ENCODE data around the gene LPCAT1.

LPCAT1 gene

GRCh38 chr5:1552521-1553255 is 28.9 kb upstream of the LPCAT1 start:
- TF ChIP-seq ZNF274 (IDR thresholded peaks at IDR 0.05; ENCODE audit: low read depth, low read length) (no peak), YY1 (IDR thresholded peaks at IDR 0.05; ENCODE audit: insufficient read depth, insufficient read length) (no peak), SUZ12 (IDR thresholded peaks at IDR 0.05; ENCODE audit: extremely low read depth, insufficient read depth, insufficient read length) (no peak)
- H3K9ac ChIP-seq (ENCODE audit: insufficient read length, low read depth) = no peak overlapping the region
- H3K36me3 ChIP-seq (ENCODE audit: insufficient read depth, insufficient read length, low read length) = no peaks in the 10 kb centered on the region
- H3K4me3 ChIP-seq (ENCODE audit: insufficient read length, low read depth) = no peak overlapping the region
- no peaks in the 10 kb centered on the region for H3K27me3 ChIP-seq (ENCODE audit: insufficient read depth, insufficient read length)
- H3K9me3 ChIP-seq (ENCODE audit: insufficient read depth, low read length) = no peaks in the 10 kb centered on the region
- DNase-seq (ENCODE audit: low read depth, low spot score) = no peak
- no peaks in the 10 kb centered on the region for H3K4me1 ChIP-seq (ENCODE audit: insufficient read depth, insufficient read length)

GRCh38 chr5:1551426-1552301 is 27.9 kb upstream of the LPCAT1 start:
- TF ChIP-seq YY1 (IDR thresholded peaks at IDR 0.05; ENCODE audit: insufficient read depth, insufficient read length) (no peak), SUZ12 (IDR thresholded peaks at IDR 0.05; ENCODE audit: extremely low read depth, insufficient read depth, insufficient read length) (no peak), ZNF274 (IDR thresholded peaks at IDR 0.05; ENCODE audit: low read depth, low read length) (no peak)
- no peaks in the 10 kb centered on the region for H3K36me3 ChIP-seq (ENCODE audit: insufficient read depth, insufficient read length, low read length)
- H3K9me3 ChIP-seq (ENCODE audit: insufficient read depth, low read length) = no peaks in the 10 kb centered on the region
- no peak overlapping the region for H3K9ac ChIP-seq (ENCODE audit: insufficient read length, low read depth)
- H3K27me3 ChIP-seq (ENCODE audit: insufficient read depth, insufficient read length) = peaks cover 4% of the 10 kb centered on the region
- no peak for DNase-seq (ENCODE audit: low read depth, low spot score)
- H3K4me1 ChIP-seq (ENCODE audit: insufficient read depth, insufficient read length) = no peaks in the 10 kb centered on the region
- H3K4me3 ChIP-seq (ENCODE audit: insufficient read length, low read depth) = no peak overlapping the region

- Histone ChIP-seq H3K4me3 (ENCODE audit: insufficient read length, low read depth) (no peak overlapping the region), H3K9me3 (ENCODE audit: insufficient read depth, low read length) (no peaks in the 10 kb centered on the region), H3K27me3 (ENCODE audit: insufficient read depth, insufficient read length) (peaks cover 4% of the 10 kb centered on the region), H3K9ac (ENCODE audit: insufficient read length, low read depth) (no peak overlapping the region), H3K4me1 (ENCODE audit: insufficient read depth, insufficient read length) (no peaks in the 10 kb centered on the region), H3K36me3 (ENCODE audit: insufficient read depth, insufficient read length, low read length) (no peaks in the 10 kb centered on the region)
- TF ChIP-seq ZNF274 (IDR thresholded peaks at IDR 0.05; ENCODE audit: low read depth, low read length) = no peak
- TF ChIP-seq YY1 (IDR thresholded peaks at IDR 0.05; ENCODE audit: insufficient read depth, insufficient read length) = no peak
- TF ChIP-seq SUZ12 (IDR thresholded peaks at IDR 0.05; ENCODE audit: extremely low read depth, insufficient read depth, insufficient read length) = no peak
- DNase-seq (ENCODE audit: low read depth, low spot score) = no peak
Measured at GRCh38 chr5:1550287-1551076, 26.7 kb upstream of the LPCAT1 start.

- H3K9me3 ChIP-seq (ENCODE audit: insufficient read depth, low read length) = no peaks in the 10 kb centered on the region
- peaks cover 4% of the 10 kb centered on the region for H3K27me3 ChIP-seq (ENCODE audit: insufficient read depth, insufficient read length)
- H3K4me1 ChIP-seq (ENCODE audit: insufficient read depth, insufficient read length) = no peaks in the 10 kb centered on the region
- TF ChIP-seq SUZ12 (IDR thresholded peaks at IDR 0.05; ENCODE audit: extremely low read depth, insufficient read depth, insufficient read length) = no peak
- no peak for TF ChIP-seq YY1 (IDR thresholded peaks at IDR 0.05; ENCODE audit: insufficient read depth, insufficient read length)
- TF ChIP-seq ZNF274 (IDR thresholded peaks at IDR 0.05; ENCODE audit: low read depth, low read length) = no peak
- no peak overlapping the region for H3K9ac ChIP-seq (ENCODE audit: insufficient read length, low read depth)
- H3K36me3 ChIP-seq (ENCODE audit: insufficient read depth, insufficient read length, low read length) = no peaks in the 10 kb centered on the region
- no peak overlapping the region for H3K4me3 ChIP-seq (ENCODE audit: insufficient read length, low read depth)
- no peak for DNase-seq (ENCODE audit: low read depth, low spot score)
Measured at GRCh38 chr5:1549475-1550030, 25.8 kb upstream of the LPCAT1 start.

- Histone ChIP-seq H3K36me3 (ENCODE audit: insufficient read depth, insufficient read length, low read length) (no peaks in the 10 kb centered on the region), H3K9ac (ENCODE audit: insufficient read length, low read depth) (no peak overlapping the region), H3K27me3 (ENCODE audit: insufficient read depth, insufficient read length) (peaks cover 4% of the 10 kb centered on the region), H3K4me3 (ENCODE audit: insufficient read length, low read depth) (no peak overlapping the region), H3K9me3 (ENCODE audit: insufficient read depth, low read length) (no peaks in the 10 kb centered on the region), H3K4me1 (ENCODE audit: insufficient read depth, insufficient read length) (no peaks in the 10 kb centered on the region)
- no peak for DNase-seq (ENCODE audit: low read depth, low spot score)
- TF ChIP-seq ZNF274 (IDR thresholded peaks at IDR 0.05; ENCODE audit: low read depth, low read length) = no peak
- TF ChIP-seq YY1 (IDR thresholded peaks at IDR 0.05; ENCODE audit: insufficient read depth, insufficient read length) = no peak
- no peak for TF ChIP-seq SUZ12 (IDR thresholded peaks at IDR 0.05; ENCODE audit: extremely low read depth, insufficient read depth, insufficient read length)
Measured at GRCh38 chr5:1548702-1549474, 25.1 kb upstream of the LPCAT1 start.

GRCh38 chr5:1547655-1548054 is 23.9 kb upstream of the LPCAT1 start:
- Histone ChIP-seq H3K4me1 (ENCODE audit: insufficient read depth, insufficient read length) (no peaks in the 10 kb centered on the region), H3K4me3 (ENCODE audit: insufficient read length, low read depth) (no peak overlapping the region), H3K36me3 (ENCODE audit: insufficient read depth, insufficient read length, low read length) (no peaks in the 10 kb centered on the region), H3K27me3 (ENCODE audit: insufficient read depth, insufficient read length) (peaks cover 4% of the 10 kb centered on the region), H3K9me3 (ENCODE audit: insufficient read depth, low read length) (no peaks in the 10 kb centered on the region), H3K9ac (ENCODE audit: insufficient read length, low read depth) (no peak overlapping the region)
- TF ChIP-seq ZNF274 (IDR thresholded peaks at IDR 0.05; ENCODE audit: low read depth, low read length) (no peak), SUZ12 (IDR thresholded peaks at IDR 0.05; ENCODE audit: extremely low read depth, insufficient read depth, insufficient read length) (no peak), YY1 (IDR thresholded peaks at IDR 0.05; ENCODE audit: insufficient read depth, insufficient read length) (no peak)
- no peak for DNase-seq (ENCODE audit: low read depth, low spot score)
